GM18508 (cell line): ENCODE measurements around the gene PRKCG.
"Not testable (repeated sequence)": the region's sequence is repeated elsewhere in the genome, so short reads cannot be mapped to it uniquely, and the experiment has no call there.

Experiments
- ATAC-seq: cut with Tn5 transposase; IDR thresholded peaks from one replicate; pipeline ENCODE4 v1.9.1; 2021; ENCODE audit warnings: moderate number of reproducible peaks; ENCODE audit not compliant: insufficient read depth, unreplicated experiment

PRKCG gene

GRCh38 chr19:53927739-53928138, 45.7 kb downstream of the PRKCG start:
- no peak for ATAC-seq

GRCh38 chr19:53936029-53936428, 54.0 kb downstream of the PRKCG start:
- ATAC-seq = no peak

GRCh38 chr19:53942001-53942786, 60.2 kb downstream of the PRKCG start:
- no peak for ATAC-seq

GRCh38 chr19:53944416-53944815, 62.4 kb downstream of the PRKCG start:
- no peak for ATAC-seq

GRCh38 chr19:53944933-53945332, 62.9 kb downstream of the PRKCG start:
- ATAC-seq = no peak

- no peak for ATAC-seq
Observed at GRCh38 chr19:53945441-53945840, 63.4 kb downstream of the PRKCG start.

- no peak for ATAC-seq
Observed at GRCh38 chr19:53945998-53946397, 64.0 kb downstream of the PRKCG start.

GRCh38 chr19:53947624-53948023, 65.6 kb downstream of the PRKCG start:
- no peak for ATAC-seq

- not testable (repeated sequence) for ATAC-seq
Observed at GRCh38 chr19:53948611-53949010, 66.6 kb downstream of the PRKCG start.

- ATAC-seq = no peak
Observed at GRCh38 chr19:53951436-53951835, 69.4 kb downstream of the PRKCG start.

GRCh38 chr19:53951947-53952346, 70.0 kb downstream of the PRKCG start:
- no peak for ATAC-seq

GRCh38 chr19:53953383-53953782, 71.4 kb downstream of the PRKCG start:
- no peak for ATAC-seq
